Activated CD8-positive, alpha-beta T cell treated with anti-CD3 and anti-CD28 coated beads for 36 hours (primary cell): ENCODE measurements around the gene BMPER. TPM values are rescaled to one million over a fixed set of nuclear protein-coding genes. Genes with fewer than 3 reads are reported as not detected.

ENCODE experiments used
- ATAC-seq: fragments of 200-7000 bp; cut with Tn5 transposase; one replicate; pipeline ENCODE4 v1.10.0; 2021; ENCODE audit warnings: mild to moderate bottlenecking, moderate library complexity
- CTCF ChIA-PET: fragments of 350-600 bp; sonication (Branson Sonifier 250); formaldehyde crosslinking; loops from one replicate; lab custom pipeline; 2021; ENCODE audit warnings: antibody characterized with exemption; lab: Charles Lee
- POLR2A ChIA-PET: fragments of 350-600 bp; sonication (Branson Sonifier 250); formaldehyde crosslinking; loops from one replicate; lab custom pipeline; 2021; ENCODE audit warnings: antibody characterized with exemption; lab: Charles Lee
- DNase-seq: peaks from one replicate; pipeline ENCODE4 v3.0.0-alpha.2; 2020
- H3K27ac Mint-ChIP-seq: one replicate; pipeline ENCODE4 v1.8.0; 2021; ENCODE audit warnings: mild to moderate bottlenecking, mixed read lengths
- H3K27me3 Mint-ChIP-seq: one replicate; pipeline ENCODE4 v1.8.0; 2021; ENCODE audit warnings: mixed read lengths
- H3K36me3 Mint-ChIP-seq: one replicate; pipeline ENCODE4 v1.8.0; 2021; ENCODE audit warnings: low read depth, mixed read lengths
- H3K4me1 Mint-ChIP-seq: one replicate; pipeline ENCODE4 v1.8.0; 2021; ENCODE audit warnings: low read depth, mixed read lengths
- H3K4me3 Mint-ChIP-seq: one replicate; pipeline ENCODE4 v1.8.0; 2021; ENCODE audit warnings: mild to moderate bottlenecking, moderate library complexity, mixed read lengths
- H3K9me3 Mint-ChIP-seq: one replicate; pipeline ENCODE4 v1.8.0; 2021; ENCODE audit warnings: mixed read lengths
- CTCF ChIP-seq: fragments of 200-600 bp; IDR thresholded peaks from one replicate; pipeline ENCODE4 v1.8.0; 2022; ENCODE audit warnings: antibody characterized with exemption, mild to moderate bottlenecking
- intact Hi-C: fragments of 100-400 bp; cut with micrococcal nuclease; formaldehyde crosslinking; loops from one replicate; pipeline ENCODE4 v1.10.0; 2022
- total RNA-seq, 2 experiments: library from RNA; stranded (reverse); gene quantifications; one replicate each; pipeline ENCODE4 v1.2.3, GENCODE V29; 2021

Gene BMPER
- total RNA-seq, 2 experiments from 2014 or later: not detected

DNA sequence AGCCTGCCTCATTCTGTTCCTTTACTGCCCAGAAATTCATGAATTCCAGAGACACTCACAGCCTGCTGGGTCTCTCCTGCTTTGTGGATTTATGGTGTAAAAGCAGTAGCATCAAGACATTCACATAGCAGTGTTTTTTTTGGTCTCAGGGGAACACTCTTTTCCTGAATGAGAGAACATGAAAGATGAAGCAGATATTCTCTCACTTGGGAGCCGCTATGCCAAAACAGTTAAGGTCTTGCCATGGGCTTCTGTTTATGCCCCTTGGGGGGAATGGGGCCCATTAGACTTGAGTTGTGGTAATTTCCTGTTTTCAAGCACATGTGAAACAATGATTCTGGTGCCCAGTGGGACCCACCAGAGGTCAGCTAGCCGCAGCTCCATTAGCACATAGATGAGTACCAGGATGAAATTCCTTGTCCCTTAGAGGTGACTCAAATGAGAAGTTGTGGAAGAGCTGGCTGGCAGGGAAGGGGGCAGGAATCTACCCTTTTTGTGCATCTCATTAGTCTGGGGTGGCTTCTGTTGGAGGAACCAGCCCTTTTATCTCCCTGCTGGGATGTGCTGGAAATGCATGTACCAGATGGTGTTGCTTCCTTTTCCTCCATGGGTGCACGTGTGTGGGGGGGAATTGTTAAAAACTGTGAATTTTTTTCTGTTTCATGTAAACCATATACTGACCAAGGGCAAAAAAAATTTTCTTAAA lies 13.3 kb downstream of the BMPER start:
- TF ChIP-seq CTCF: no peak
- Mint-ChIP-seq H3K27me3 (no peaks in the 10 kb centered on the region), H3K9me3 (no peaks in the 10 kb centered on the region), H3K4me3 (no peak overlapping the region), H3K4me1 (no peaks in the 10 kb centered on the region), H3K36me3 (no peaks in the 10 kb centered on the region), H3K27ac (no peak overlapping the region)
- intact Hi-C loops: no loop called here
- DNase-seq (no peak), ATAC-seq (no peak)
- CTCF ChIA-PET: interaction anchor here (3.3 kb wide), 1 partner anchor 23 kb away, joined by 11 read pairs; no protein-coding TSS in a partner anchor
- POLR2A ChIA-PET: no interaction called here

DNA sequence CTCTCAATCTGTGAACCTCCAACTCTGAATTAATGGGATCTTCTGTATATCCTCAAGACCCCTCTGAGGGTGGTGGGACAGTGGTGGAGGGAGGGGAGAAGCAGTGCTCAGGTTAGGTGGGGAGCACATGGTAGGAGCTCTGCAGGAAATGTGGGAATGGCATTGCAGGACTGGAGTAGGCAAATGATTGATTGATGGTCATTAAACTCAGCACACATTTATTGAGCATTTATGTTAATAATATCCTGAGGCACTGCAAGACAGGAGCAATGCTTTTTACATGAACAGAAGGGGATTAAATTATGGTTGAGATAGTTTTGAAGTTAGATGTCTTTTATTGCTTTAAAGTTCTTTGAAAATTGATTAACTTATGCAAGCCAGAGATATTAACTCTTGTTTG lies 14.1 kb downstream of the BMPER start:
- intact Hi-C loops: no loop called here
- Mint-ChIP-seq H3K36me3 (no peaks in the 10 kb centered on the region), H3K27ac (no peak overlapping the region), H3K27me3 (peaks cover 4% of the 10 kb centered on the region), H3K9me3 (no peaks in the 10 kb centered on the region), H3K4me3 (no peak overlapping the region), H3K4me1 (no peaks in the 10 kb centered on the region)
- no peak for DNase-seq
- ChIA-PET CTCF (interaction anchor here (3.9 kb wide), 1 partner anchor 13 kb away, joined by 35 read pairs; no protein-coding TSS in a partner anchor), POLR2A (no interaction called here)
- TF ChIP-seq CTCF: no peak
- no peak for ATAC-seq

DNA sequence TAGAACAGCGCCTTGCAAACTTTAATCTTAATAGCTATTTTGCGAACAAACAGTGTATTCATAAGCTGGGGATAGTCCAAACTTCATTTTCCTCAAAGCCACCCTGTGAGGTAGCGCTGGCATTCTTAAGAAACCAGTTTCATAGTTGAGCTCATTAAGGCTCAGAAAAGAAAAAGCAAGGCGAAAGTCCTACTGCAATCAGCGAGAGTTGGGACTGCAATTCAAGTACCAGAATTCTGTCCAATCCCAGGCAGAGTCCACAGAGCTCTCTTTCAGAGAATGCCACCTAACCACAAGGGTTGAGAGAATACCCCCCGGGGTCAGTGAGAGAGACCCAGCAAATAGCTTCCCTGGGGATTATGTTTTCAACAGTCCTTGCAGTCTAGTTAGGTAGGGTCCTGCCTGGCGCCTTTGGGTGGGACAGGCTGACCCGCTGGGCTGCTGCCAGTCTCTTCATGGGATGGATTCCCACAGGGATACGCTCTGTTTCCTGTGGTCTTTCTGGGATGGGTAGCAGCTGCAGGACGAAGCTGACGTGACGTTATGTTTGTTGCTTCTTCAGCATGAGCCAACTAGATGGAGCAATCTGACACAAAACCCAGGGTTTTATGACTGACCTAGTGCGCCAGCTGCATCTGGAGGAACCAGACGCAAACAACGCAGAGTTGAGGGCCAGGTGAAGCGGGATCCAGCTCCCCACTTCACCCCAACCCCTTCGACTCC lies 16.0 kb downstream of the BMPER start:
- ChIA-PET POLR2A (no interaction called here), CTCF (interaction anchor here (3.9 kb wide), 1 partner anchor 11 kb away, joined by 35 read pairs; no protein-coding TSS in a partner anchor)
- ATAC-seq (no peak), DNase-seq (no peak)
- Mint-ChIP-seq H3K36me3 (no peaks in the 10 kb centered on the region), H3K27me3 (peaks cover 5% of the 10 kb centered on the region), H3K27ac (no peak overlapping the region), H3K4me1 (no peaks in the 10 kb centered on the region), H3K4me3 (no peak overlapping the region), H3K9me3 (no peaks in the 10 kb centered on the region)
- intact Hi-C loops: no loop called here
- TF ChIP-seq CTCF: no peak

DNA sequence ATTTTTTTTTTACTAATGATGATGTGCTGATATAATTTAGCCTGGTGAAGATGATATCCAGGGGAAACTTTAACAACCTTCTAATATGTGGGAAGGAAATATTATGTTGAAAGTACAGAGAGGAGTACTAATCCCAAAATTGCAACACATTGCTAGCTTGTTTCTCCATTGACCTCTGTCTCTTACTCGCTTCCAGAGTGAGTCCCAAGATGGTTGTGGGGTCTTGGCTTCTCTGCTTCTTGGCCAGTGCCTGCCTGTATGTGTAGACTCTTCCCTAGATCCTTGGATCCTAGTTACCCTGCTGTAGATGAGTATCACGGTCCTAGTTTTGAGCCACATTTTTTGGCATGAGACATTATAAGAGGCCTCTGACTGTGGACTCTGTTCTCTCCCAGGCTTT lies 17.5 kb downstream of the BMPER start:
- DNase-seq (no peak), ATAC-seq (no peak)
- Mint-ChIP-seq H3K27me3 (peaks cover 5% of the 10 kb centered on the region), H3K27ac (no peak overlapping the region), H3K9me3 (no peaks in the 10 kb centered on the region), H3K4me3 (no peak overlapping the region), H3K4me1 (no peaks in the 10 kb centered on the region), H3K36me3 (no peaks in the 10 kb centered on the region)
- ChIA-PET POLR2A (no interaction called here), CTCF (interaction anchor here (3.9 kb wide), 1 partner anchor 9 kb away, joined by 35 read pairs; no protein-coding TSS in a partner anchor)
- intact Hi-C loops: no loop called here
- no peak for TF ChIP-seq CTCF
